Measurements from ENCODE around the gene P3H1. TPM values are rescaled to one million over a fixed set of nuclear protein-coding genes. Genes with fewer than 3 reads are reported as not detected.

P3H1 gene
- total RNA-seq, 1 experiment from 2014 or later = 57.8 TPM

GRCh38 chr1:42741706-42742105, 25.1 kb downstream of the P3H1 start:
- Histone ChIP-seq H3K27ac (ENCODE audit: low read depth, low read length, poor library complexity, severe bottlenecking) (no peak overlapping the region), H3K36me3 (ENCODE audit: insufficient read depth, low read length, poor library complexity, severe bottlenecking) (peaks cover 11% of the 10 kb centered on the region), H3K4me1 (ENCODE audit: insufficient read depth, low read length, poor library complexity, severe bottlenecking) (peaks cover 11% of the 10 kb centered on the region), H3K4me3 (ENCODE audit: low read depth, low read length, poor library complexity, severe bottlenecking) (no peak overlapping the region), H3K27me3 (replicated peaks; ENCODE audit: insufficient read depth, low read depth, low read length, poor library complexity) (no peaks in the 10 kb centered on the region), H3K9me3 (ENCODE audit: low read depth, low read length, poor library complexity, severe bottlenecking) (no peaks in the 10 kb centered on the region)
- ChIA-PET CTCF (no interaction called here), POLR2A (ENCODE audit: low non-redundant PET) (no interaction called here)
- no peak for DNase-seq (ENCODE audit: low spot score)
- no TSS peak for BruUV-seq (replicated peaks)
- intact Hi-C loops (cut with micrococcal nuclease; ENCODE audit: unreplicated experiment) = loop anchor here (10.0 kb wide), 1 partner anchor 397 kb away; no protein-coding TSS in a partner anchor
- TF ChIP-seq CTCF (conservative IDR thresholded peaks at IDR 0.05; ENCODE audit: low read depth, low read length) (no peak), EZH2 (IDR thresholded peaks at IDR 0.05; ENCODE audit: borderline replicate concordance, low read depth, low read length, poor library complexity, severe bottlenecking) (no peak)

GRCh38 chr1:42740851-42741580, 25.8 kb downstream of the P3H1 start:
- Histone ChIP-seq H3K27me3 (replicated peaks; ENCODE audit: insufficient read depth, low read depth, low read length, poor library complexity) (no peaks in the 10 kb centered on the region), H3K4me1 (ENCODE audit: insufficient read depth, low read length, poor library complexity, severe bottlenecking) (peaks cover 11% of the 10 kb centered on the region), H3K4me3 (ENCODE audit: low read depth, low read length, poor library complexity, severe bottlenecking) (no peak overlapping the region), H3K9me3 (ENCODE audit: low read depth, low read length, poor library complexity, severe bottlenecking) (no peaks in the 10 kb centered on the region), H3K27ac (ENCODE audit: low read depth, low read length, poor library complexity, severe bottlenecking) (peak overlapping the region; percentile 42), H3K36me3 (ENCODE audit: insufficient read depth, low read length, poor library complexity, severe bottlenecking) (peaks cover 4% of the 10 kb centered on the region)
- DNase-seq (ENCODE audit: low spot score) = peak; percentile 25
- TF ChIP-seq CTCF (conservative IDR thresholded peaks at IDR 0.05; ENCODE audit: low read depth, low read length) (no peak), EZH2 (IDR thresholded peaks at IDR 0.05; ENCODE audit: borderline replicate concordance, low read depth, low read length, poor library complexity, severe bottlenecking) (no peak)
- BruUV-seq (replicated peaks) = no TSS peak
- ChIA-PET POLR2A (ENCODE audit: low non-redundant PET) (no interaction called here), CTCF (no interaction called here)
- intact Hi-C loops (cut with micrococcal nuclease; ENCODE audit: unreplicated experiment) = loop anchor here (10.0 kb wide), 1 partner anchor 396 kb away; no protein-coding TSS in a partner anchor

- Histone ChIP-seq H3K9me3 (ENCODE audit: low read depth, low read length, poor library complexity, severe bottlenecking) (no peaks in the 10 kb centered on the region), H3K4me1 (ENCODE audit: insufficient read depth, low read length, poor library complexity, severe bottlenecking) (peaks cover 11% of the 10 kb centered on the region), H3K36me3 (ENCODE audit: insufficient read depth, low read length, poor library complexity, severe bottlenecking) (no peaks in the 10 kb centered on the region), H3K27me3 (replicated peaks; ENCODE audit: insufficient read depth, low read depth, low read length, poor library complexity) (no peaks in the 10 kb centered on the region), H3K4me3 (ENCODE audit: low read depth, low read length, poor library complexity, severe bottlenecking) (no peak within 1 kb of the TSS), H3K27ac (ENCODE audit: low read depth, low read length, poor library complexity, severe bottlenecking) (peak within 1 kb of the TSS; percentile 42)
- intact Hi-C loops (cut with micrococcal nuclease; ENCODE audit: unreplicated experiment) = loop anchor here (10.0 kb wide), 1 partner anchor 395 kb away; no protein-coding TSS in a partner anchor
- TF ChIP-seq CTCF (conservative IDR thresholded peaks at IDR 0.05; ENCODE audit: low read depth, low read length) (no peak), EZH2 (IDR thresholded peaks at IDR 0.05; ENCODE audit: borderline replicate concordance, low read depth, low read length, poor library complexity, severe bottlenecking) (no peak)
- no TSS peak for BruUV-seq (replicated peaks)
- DNase-seq (ENCODE audit: low spot score) = no peak
- POLR2A ChIA-PET (ENCODE audit: low non-redundant PET) = no interaction called here
- CTCF ChIA-PET = no interaction called here
Observed at GRCh38 chr1:42739753-42740700, 26.8 kb downstream of the P3H1 start, which contains the start of gene CLDN19. Gene CLDN19, minus strand, starts transcription at chr1:42740236. Its CDS starts 173 bp downstream, at chr1:42740063.
